Tibial artery (tissue), 4 donors: ENCODE results near the gene DIS3L.
"Not testable (repeated sequence)": the region's sequence is repeated elsewhere in the genome, so short reads cannot be mapped to it uniquely, and the experiment has no call there.

Experiments used
- DNase-seq, 2 donors: peaks; one replicate each; pipeline ENCODE4 v3.0.0-alpha.2; 2019
- H3K27ac ChIP-seq, 2 donors: fragments of 200-600 bp; sonication (generic) in 1 of 2; 1 replicate in 1 of 2; 2 replicates in 1 of 2; pipeline ENCODE4 v1.5.1; 2018 to 2019; ENCODE audit warnings: mild to moderate bottlenecking in 1 of 2
- H3K27me3 ChIP-seq, 2 donors: fragments of 200-600 bp; sonication (generic) in 1 of 2; one replicate each; pipeline versions ENCODE4 v1.5.1 to v1.6.0; 2016 to 2019
- H3K36me3 ChIP-seq, 3 donors: fragments of 200-600 bp; sonication (generic) in 2 of 3; one replicate each; pipeline ENCODE4 v1.5.1; 2016 to 2019; ENCODE audit warnings: mild to moderate bottlenecking in 2 of 3
- H3K4me1 ChIP-seq, 4 donors: fragments of 200-600 bp; sonication (generic) in 2 of 4; 1 replicate in 3 of 4; 2 replicates in 1 of 4; pipeline ENCODE4 v1.5.1; 2016 to 2019
- H3K4me3 ChIP-seq, 2 donors: fragments of 200-600 bp; sonication (generic) in 1 of 2; 1 replicate in 1 of 2; 2 replicates in 1 of 2; pipeline ENCODE4 v1.5.1; 2018 to 2019; ENCODE audit warnings: mild to moderate bottlenecking in 2 of 2
- H3K9me3 ChIP-seq, 3 donors: fragments of 200-600 bp; sonication (generic) in 1 of 3; one replicate each; pipeline ENCODE4 v1.5.1; 2016 to 2019
- intact Hi-C: fragments of 100-400 bp; cut with DNase I; formaldehyde crosslinking; loops from one replicate; pipeline ENCODE4 v1.15.0; 2023; ENCODE audit warnings: low total_unique reads
- TF ChIP-seq, protein P1 (sequence below), 2 experiments: fragments of 200-600 bp in 1 of 2; fragments of 450-650 bp in 1 of 2; IDR thresholded peaks; one replicate each; pipeline ENCODE4 v1.5.1; 2017 to 2019; ENCODE audit warnings: antibody characterized with exemption in 2 of 2, mild to moderate bottlenecking in 1 of 2, moderate library complexity in 1 of 2

The DIS3L gene

DNA sequence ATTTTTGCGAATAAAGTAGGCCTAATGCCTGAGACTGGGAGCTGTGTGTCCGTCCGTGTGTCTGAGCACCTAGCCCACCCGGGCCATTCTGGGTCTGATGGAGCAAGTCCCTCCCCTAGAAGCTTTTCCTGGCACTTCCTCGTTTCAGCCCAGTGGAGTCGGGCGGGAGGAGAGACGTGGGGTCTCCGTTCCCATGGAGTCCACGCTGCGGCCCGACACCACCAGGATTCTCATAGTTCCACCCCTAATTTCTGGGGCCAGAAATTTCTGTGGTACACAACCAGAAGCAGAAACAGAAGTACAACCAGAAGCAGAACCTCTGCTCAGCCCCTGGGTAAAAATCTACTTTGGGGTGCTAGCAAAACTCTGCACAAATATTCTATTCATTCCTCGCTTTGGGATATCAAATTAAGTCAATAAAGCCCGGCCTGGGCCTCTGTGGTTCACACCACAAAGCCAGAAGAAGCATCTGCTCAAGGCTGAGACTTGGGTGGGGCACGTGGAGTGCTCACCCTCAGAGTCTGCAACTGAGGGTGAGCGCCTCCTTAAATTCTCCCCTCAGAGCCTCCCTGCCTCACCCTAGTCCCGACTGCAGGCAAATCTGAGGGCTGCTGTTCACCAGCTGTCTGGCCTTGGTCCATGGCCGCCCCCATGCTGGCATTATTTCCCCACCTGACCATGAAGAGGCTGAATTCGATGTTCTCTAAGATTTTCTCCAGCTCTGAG lies 38.3 kb upstream of the DIS3L start:
- TF ChIP-seq, protein P1, sequence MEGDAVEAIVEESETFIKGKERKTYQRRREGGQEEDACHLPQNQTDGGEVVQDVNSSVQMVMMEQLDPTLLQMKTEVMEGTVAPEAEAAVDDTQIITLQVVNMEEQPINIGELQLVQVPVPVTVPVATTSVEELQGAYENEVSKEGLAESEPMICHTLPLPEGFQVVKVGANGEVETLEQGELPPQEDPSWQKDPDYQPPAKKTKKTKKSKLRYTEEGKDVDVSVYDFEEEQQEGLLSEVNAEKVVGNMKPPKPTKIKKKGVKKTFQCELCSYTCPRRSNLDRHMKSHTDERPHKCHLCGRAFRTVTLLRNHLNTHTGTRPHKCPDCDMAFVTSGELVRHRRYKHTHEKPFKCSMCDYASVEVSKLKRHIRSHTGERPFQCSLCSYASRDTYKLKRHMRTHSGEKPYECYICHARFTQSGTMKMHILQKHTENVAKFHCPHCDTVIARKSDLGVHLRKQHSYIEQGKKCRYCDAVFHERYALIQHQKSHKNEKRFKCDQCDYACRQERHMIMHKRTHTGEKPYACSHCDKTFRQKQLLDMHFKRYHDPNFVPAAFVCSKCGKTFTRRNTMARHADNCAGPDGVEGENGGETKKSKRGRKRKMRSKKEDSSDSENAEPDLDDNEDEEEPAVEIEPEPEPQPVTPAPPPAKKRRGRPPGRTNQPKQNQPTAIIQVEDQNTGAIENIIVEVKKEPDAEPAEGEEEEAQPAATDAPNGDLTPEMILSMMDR (IDR thresholded peaks at IDR 0.05) = no peak
- intact Hi-C loops = loop anchor here (5.0 kb wide), 1 partner anchor 32 kb away; no protein-coding TSS in a partner anchor
- Histone ChIP-seq H3K27ac (no peak overlapping the region), H3K9me3 (no peaks in the 10 kb centered on the region), H3K4me1 (peaks cover 0 to 33% (median 25%) of the 10 kb centered on the region in 4 donors), H3K36me3 (no peaks in the 10 kb centered on the region), H3K27me3 (peaks cover 0 to 75% of the 10 kb centered on the region in 2 donors), H3K4me3 (no peak overlapping the region)
- DNase-seq = no peak

DNA sequence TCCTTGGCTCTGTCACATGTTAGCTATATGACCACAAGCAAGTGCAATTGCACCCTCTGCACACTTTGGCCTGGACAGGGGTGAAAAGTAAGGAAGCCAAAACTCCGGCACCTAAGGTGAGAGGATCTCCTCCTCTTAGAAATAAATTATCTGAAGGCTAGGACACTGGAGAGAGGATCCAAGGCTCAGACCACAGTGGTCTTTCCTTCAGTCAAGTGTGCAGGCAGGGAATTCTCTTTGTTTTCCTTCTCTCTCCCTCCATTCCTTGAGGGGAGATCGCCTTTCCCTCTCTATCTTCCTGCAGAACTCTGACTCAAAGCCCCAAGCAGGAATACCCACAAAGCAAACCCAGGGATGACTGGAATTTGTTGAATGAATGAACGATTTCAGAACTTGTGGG lies 36.7 kb upstream of the DIS3L start:
- peaks cover 0 to 31% (median 23%) of the 10 kb centered on the region in 4 donors for H3K4me1 ChIP-seq
- H3K4me3 ChIP-seq = no peak overlapping the region
- no peak for DNase-seq
- H3K27me3 ChIP-seq = peaks cover 0 to 60% of the 10 kb centered on the region in 2 donors
- TF ChIP-seq, protein P1 (IDR thresholded peaks at IDR 0.05) = no peak
- no peak overlapping the region for H3K27ac ChIP-seq
- H3K9me3 ChIP-seq = no peaks in the 10 kb centered on the region
- intact Hi-C loops = no loop called here
- no peaks in the 10 kb centered on the region for H3K36me3 ChIP-seq

- Histone ChIP-seq H3K4me1 (no peaks in the 10 kb centered on the region), H3K27ac (no peak overlapping the region), H3K36me3 (no peaks in the 10 kb centered on the region), H3K27me3 (peaks cover 0 to 19% of the 10 kb centered on the region in 2 donors), H3K9me3 (no peaks in the 10 kb centered on the region), H3K4me3 (no peak overlapping the region)
- no peak for DNase-seq
- TF ChIP-seq, protein P1 (IDR thresholded peaks at IDR 0.05) = no peak
- intact Hi-C loops = loop anchor here (10.0 kb wide), 1 partner anchor 346 kb away; no protein-coding TSS in a partner anchor
Measured at GRCh38 chr15:66261056-66261455, 32.3 kb upstream of the DIS3L start.

GRCh38 chr15:66262837-66263236 lies 30.5 kb upstream of the DIS3L start:
- DNase-seq, H3K4me3 ChIP-seq, H3K27ac ChIP-seq, H3K27me3 ChIP-seq, H3K9me3 ChIP-seq, H3K4me1 ChIP-seq, H3K36me3 ChIP-seq: not testable (repeated sequence)
- intact Hi-C loops = loop anchor here (10.0 kb wide), 1 partner anchor 348 kb away; no protein-coding TSS in a partner anchor

DNA sequence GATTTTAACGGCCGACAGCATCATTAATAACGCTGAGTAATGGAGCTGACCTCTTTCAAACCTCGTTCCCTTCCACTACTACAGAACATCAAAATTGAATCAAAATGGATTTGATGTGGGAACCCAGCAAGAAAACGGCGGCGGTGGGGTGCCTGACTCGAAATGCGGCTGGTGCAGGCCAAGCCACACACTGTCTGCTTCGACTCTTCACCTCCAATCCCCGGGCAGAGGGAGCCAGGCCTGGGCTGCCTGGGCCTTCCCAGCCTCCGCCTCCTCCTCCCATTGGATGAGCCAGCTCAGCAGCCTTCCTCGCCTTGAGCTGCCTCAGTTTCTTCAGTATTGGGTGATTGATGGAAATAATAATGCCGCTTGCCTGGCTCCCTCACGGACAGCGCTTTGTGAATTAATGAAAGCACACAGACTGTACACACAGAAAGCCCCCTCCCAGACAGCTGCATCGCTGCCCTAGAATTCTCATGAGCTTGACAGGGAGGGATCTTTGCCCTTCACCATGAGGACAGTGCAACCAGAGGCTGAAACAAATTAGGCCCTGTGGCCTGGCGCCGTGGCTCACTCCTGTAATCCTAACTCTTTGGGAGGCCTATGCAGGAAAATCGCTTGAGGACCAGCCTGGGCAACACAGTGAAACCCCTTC lies 28.4 kb upstream of the DIS3L start:
- Histone ChIP-seq H3K27me3 (peaks cover 0 to under 1% of the 10 kb centered on the region in 2 donors), H3K36me3 (no peaks in the 10 kb centered on the region), H3K4me1 (peaks cover 0 to 13% (median 2%) of the 10 kb centered on the region in 4 donors), H3K4me3 (no peak overlapping the region), H3K9me3 (no peaks in the 10 kb centered on the region), H3K27ac (no peak overlapping the region)
- TF ChIP-seq, protein P1 (IDR thresholded peaks at IDR 0.05) = no peak
- DNase-seq = no peak
- intact Hi-C loops = loop anchor here (10.0 kb wide), 1 partner anchor 350 kb away; no protein-coding TSS in a partner anchor
